Large intestine (tissue), 3 donors: Measurements from ENCODE around the gene VOPP1. TPM values are rescaled to one million over a fixed set of nuclear protein-coding genes. Genes with fewer than 3 reads are reported as not detected.

ENCODE experiments used
- DNase-seq, 2 donors: peaks; one replicate each; pipeline versions ENCODE4 v3.0.0 to v3.0.0-alpha.2; 2013
- H3K27ac ChIP-seq: one replicate; pipeline ENCODE4 v1.5.1; 2013; ENCODE audit warnings: low read length
- H3K27me3 ChIP-seq: 2 replicates; pipeline ENCODE4 v1.6.1; 2013; ENCODE audit warnings: low read length; ENCODE audit not compliant: control insufficient read depth, insufficient read depth
- H3K36me3 ChIP-seq: 2 replicates; pipeline ENCODE4 v1.6.1; 2013; ENCODE audit warnings: low read length; ENCODE audit not compliant: control insufficient read depth, insufficient read depth
- H3K4me1 ChIP-seq: one replicate; pipeline ENCODE4 v1.6.1; 2013; ENCODE audit warnings: low read length; ENCODE audit not compliant: control insufficient read depth, insufficient read depth
- H3K4me3 ChIP-seq: one replicate; pipeline ENCODE4 v1.5.1; 2013; ENCODE audit warnings: low read length
- H3K9me3 ChIP-seq: one replicate; pipeline ENCODE4 v1.6.1; 2013; ENCODE audit warnings: mild to moderate bottlenecking, low read depth, low read length, moderate library complexity; ENCODE audit not compliant: control insufficient read depth
- WGBS: methylation state at CpG from one replicate; pipeline ENCODE4 v1.1.5; 2013; ENCODE audit warnings: low lambda C conversion rate; ENCODE audit not compliant: insufficient coverage; 5-methylcytosine and 5-hydroxymethylcytosine counted together
- polyA plus RNA-seq: library from polyadenylated mRNA; unstranded; fragments of 120-200 nt; gene quantifications from one replicate; pipeline ENCODE4 v1.2.1, GENCODE V29; 2013

VOPP1 gene
- polyA plus RNA-seq, 1 donor = 29.9 TPM

DNA sequence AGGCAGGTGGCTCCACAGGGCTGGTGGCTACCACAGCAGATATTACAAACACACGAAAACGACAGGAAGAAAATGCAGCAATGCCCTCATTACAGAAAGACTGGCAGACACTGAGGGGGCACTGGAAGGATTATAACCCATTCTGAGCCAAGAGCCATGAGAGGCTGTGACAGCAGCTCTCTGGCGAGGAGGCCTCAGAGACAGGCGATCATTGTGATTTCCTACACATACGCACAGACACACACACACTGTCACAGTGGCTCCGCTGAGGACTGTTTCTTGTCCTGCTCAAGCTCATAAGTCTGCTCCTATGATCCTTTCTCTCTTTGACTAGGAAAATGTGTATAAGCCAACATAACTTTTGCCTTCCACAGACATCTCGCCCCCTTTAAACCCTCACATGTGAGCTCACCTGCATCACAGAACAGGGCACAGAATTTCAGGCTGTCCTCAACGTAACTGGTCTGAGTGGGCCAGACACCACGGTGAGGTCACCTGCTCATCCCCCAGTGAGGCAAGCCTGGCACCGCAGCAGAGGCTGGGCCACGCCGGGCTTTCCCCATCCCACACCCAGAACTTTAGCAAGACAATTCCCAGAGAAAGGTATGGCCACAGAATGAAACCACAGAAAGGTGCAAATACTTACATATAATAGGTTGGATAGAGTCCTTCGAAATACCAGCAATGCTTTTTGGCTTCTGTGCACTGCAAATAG is 51.7 kb downstream of the VOPP1 start:
- peaks cover 19% of the 10 kb centered on the region for H3K36me3 ChIP-seq
- DNase-seq = no peak
- H3K27ac ChIP-seq = no peak overlapping the region
- H3K9me3 ChIP-seq = no peaks in the 10 kb centered on the region
- H3K27me3 ChIP-seq = no peaks in the 10 kb centered on the region
- no peaks in the 10 kb centered on the region for H3K4me1 ChIP-seq
- no peak overlapping the region for H3K4me3 ChIP-seq
- WGBS = no CpG with 5 or more reads among the region's 13 CpGs

GRCh38 chr7:55518836-55519235 is 53.5 kb downstream of the VOPP1 start:
- 96% methylated on average over 3 of the region's 8 CpGs for WGBS
- Histone ChIP-seq H3K4me1 (no peaks in the 10 kb centered on the region), H3K27me3 (no peaks in the 10 kb centered on the region), H3K4me3 (no peak overlapping the region), H3K27ac (no peak overlapping the region), H3K9me3 (no peaks in the 10 kb centered on the region), H3K36me3 (peaks cover 30% of the 10 kb centered on the region)
- no peak for DNase-seq

DNA sequence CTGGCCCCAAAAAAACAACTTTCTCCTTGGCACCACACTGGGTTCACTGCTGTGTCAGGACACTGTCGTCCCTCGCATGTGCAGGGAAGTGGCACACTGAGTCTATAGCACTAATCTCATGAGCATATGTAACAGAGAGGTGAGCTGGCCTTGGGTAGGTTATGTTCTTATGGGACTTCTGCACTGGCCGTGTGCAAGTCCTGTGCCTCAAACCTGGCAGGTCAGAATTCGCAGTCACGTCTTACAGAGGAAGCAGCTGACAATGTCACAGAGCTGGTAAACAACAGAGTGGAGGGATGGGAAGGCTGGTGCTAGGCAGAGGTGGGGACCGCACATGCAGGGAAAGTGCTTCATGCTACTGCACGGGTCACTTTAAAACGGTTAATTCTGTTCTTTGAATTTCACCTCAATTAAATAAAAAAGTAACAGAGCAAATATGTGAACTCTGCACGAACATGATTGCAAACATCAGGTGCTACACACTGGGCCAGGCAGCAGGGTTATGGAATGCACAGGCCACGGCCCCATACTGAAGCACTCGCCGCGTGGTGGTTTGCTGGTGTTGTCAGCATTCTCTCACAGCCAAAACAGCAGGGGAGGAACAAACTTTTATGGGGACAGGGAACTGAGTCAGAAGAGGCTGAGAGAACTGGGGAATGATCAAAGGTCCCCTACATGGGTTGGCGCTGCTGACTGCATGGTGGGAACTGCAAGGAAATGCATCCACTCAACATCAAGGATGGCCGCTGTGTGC is 54.2 kb downstream of the VOPP1 start:
- 86% methylated on average over 1 of the region's 15 CpGs for WGBS
- no peak overlapping the region for H3K27ac ChIP-seq
- H3K27me3 ChIP-seq = no peaks in the 10 kb centered on the region
- H3K4me3 ChIP-seq = no peak overlapping the region
- no peaks in the 10 kb centered on the region for H3K4me1 ChIP-seq
- H3K36me3 ChIP-seq = peaks cover 30% of the 10 kb centered on the region
- DNase-seq = no peak
- H3K9me3 ChIP-seq = no peaks in the 10 kb centered on the region

GRCh38 chr7:55517191-55517633 is 55.1 kb downstream of the VOPP1 start:
- Histone ChIP-seq H3K4me1 (no peaks in the 10 kb centered on the region), H3K27me3 (no peaks in the 10 kb centered on the region), H3K36me3 (peaks cover 35% of the 10 kb centered on the region), H3K27ac (no peak overlapping the region), H3K4me3 (no peak overlapping the region), H3K9me3 (no peaks in the 10 kb centered on the region)
- DNase-seq = no peak
- no CpG with 5 or more reads among the region's 12 CpGs for WGBS

DNA sequence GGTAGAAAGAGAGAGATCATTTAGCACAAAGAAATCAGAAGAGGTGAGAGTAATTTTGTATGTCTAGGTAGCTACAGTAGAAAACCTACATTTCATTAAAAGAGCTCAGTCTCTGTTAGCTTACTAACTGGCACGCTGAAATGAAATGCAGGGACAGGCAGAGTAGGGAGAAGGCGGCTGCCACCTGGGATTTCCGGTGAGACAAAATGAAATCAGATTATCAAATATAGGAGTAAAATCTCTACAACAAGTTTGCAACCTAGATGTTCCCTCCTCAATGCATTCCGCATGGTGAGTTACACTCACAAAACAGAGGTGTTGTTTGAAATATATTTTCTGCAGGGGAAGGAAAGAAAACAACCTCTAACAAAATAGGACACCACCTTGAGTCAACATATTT is 55.9 kb downstream of the VOPP1 start:
- Histone ChIP-seq H3K27me3 (no peaks in the 10 kb centered on the region), H3K4me1 (no peaks in the 10 kb centered on the region), H3K9me3 (no peaks in the 10 kb centered on the region), H3K27ac (no peak overlapping the region), H3K4me3 (no peak overlapping the region), H3K36me3 (peaks cover 35% of the 10 kb centered on the region)
- no CpG with 5 or more reads among the region's 4 CpGs for WGBS
- DNase-seq = no peak

DNA sequence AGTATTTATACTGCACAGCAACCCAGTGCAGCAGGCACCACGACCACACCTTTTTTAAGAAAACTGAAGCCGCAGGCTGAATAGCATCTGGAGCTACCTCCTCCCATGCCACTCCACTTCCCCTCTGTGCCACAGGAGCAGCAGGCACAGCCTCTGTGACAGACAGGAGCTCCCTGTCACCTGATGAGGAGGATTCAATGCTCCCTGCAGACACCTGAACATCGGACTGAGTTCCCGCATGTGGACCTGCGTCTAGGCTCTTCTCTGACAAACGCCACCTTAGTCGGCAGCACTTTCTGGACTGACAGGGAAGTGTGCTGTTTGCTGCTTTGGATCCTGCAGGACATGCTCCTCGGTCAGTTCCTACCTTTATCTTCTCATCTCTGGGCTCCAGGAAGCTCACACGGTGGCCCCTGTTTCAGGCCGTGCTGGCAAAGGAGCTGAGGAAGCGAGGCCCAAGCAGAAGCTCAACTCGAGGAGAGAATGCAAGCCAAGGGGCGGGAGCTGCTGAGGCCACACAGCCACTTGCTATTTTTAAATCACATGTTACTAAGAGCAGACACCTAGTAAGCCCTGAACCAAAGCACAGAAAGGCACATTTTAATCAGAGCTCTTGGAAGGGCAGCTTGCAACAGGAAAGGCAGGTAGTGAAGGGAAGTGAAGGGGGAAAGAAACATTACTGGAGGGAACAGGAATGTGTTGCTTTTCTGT is 56.6 kb downstream of the VOPP1 start:
- Histone ChIP-seq H3K36me3 (peaks cover 35% of the 10 kb centered on the region), H3K9me3 (no peaks in the 10 kb centered on the region), H3K27ac (no peak overlapping the region), H3K27me3 (no peaks in the 10 kb centered on the region), H3K4me3 (no peak overlapping the region), H3K4me1 (no peaks in the 10 kb centered on the region)
- DNase-seq = no peak
- no CpG with 5 or more reads among the region's 13 CpGs for WGBS

- no peak for DNase-seq
- no peak overlapping the region for H3K4me3 ChIP-seq
- H3K4me1 ChIP-seq = no peaks in the 10 kb centered on the region
- no peaks in the 10 kb centered on the region for H3K27me3 ChIP-seq
- no peak overlapping the region for H3K27ac ChIP-seq
- no peaks in the 10 kb centered on the region for H3K9me3 ChIP-seq
- H3K36me3 ChIP-seq = peaks cover 35% of the 10 kb centered on the region
- WGBS = no CpG with 5 or more reads among the region's 6 CpGs
Observed at GRCh38 chr7:55514546-55515265, 57.6 kb downstream of the VOPP1 start.

- WGBS = 100% methylated on average over 1 of the region's 5 CpGs
- no peak for DNase-seq
- no peaks in the 10 kb centered on the region for H3K27me3 ChIP-seq
- H3K27ac ChIP-seq = no peak overlapping the region
- H3K4me3 ChIP-seq = no peak overlapping the region
- no peaks in the 10 kb centered on the region for H3K9me3 ChIP-seq
- H3K4me1 ChIP-seq = no peaks in the 10 kb centered on the region
- peaks cover 32% of the 10 kb centered on the region for H3K36me3 ChIP-seq
Observed at GRCh38 chr7:55513868-55514267, 58.4 kb downstream of the VOPP1 start.

DNA sequence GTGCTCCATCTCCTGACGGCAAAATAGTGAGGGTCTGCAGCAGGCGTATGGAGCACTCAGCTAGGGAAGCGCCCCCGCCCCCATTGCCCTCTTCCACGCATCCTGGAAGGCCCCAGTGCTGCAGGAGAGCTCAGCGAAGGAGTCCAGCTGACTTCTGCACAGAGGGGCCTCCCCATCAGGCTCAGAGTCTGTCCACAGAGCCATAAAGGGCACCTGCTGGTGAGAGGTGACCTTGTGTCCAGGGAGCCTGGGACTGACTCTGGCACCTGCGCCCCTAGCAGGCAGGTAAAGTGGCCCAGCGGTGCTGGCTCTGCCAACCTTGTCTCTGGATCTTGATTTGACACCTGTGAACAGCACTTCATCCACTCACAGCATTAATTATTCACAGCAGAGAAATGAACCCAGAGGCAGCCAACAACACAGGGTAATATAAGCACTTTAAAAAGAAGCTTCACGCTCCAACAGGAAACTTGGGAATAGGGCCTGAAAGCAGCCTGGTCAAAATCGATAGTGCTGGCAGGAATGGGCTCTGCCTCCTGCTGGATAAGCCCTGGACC is 59.6 kb downstream of the VOPP1 start:
- H3K36me3 ChIP-seq = peaks cover 23% of the 10 kb centered on the region
- H3K4me3 ChIP-seq = no peak overlapping the region
- no peaks in the 10 kb centered on the region for H3K9me3 ChIP-seq
- H3K27me3 ChIP-seq = no peaks in the 10 kb centered on the region
- WGBS = no CpG with 5 or more reads among the region's 10 CpGs
- no peak for DNase-seq
- no peaks in the 10 kb centered on the region for H3K4me1 ChIP-seq
- H3K27ac ChIP-seq = no peak overlapping the region

- WGBS = 100% methylated on average over 1 of the region's 3 CpGs
- Histone ChIP-seq H3K4me1 (no peaks in the 10 kb centered on the region), H3K27me3 (no peaks in the 10 kb centered on the region), H3K9me3 (no peaks in the 10 kb centered on the region), H3K4me3 (no peak overlapping the region), H3K27ac (no peak overlapping the region), H3K36me3 (peaks cover 16% of the 10 kb centered on the region)
- DNase-seq = no peak
Observed at GRCh38 chr7:55510621-55511020, 61.7 kb downstream of the VOPP1 start.
